Upper lobe of left lung (tissue), 6 donors: ENCODE results near the gene TPR. TPM values are rescaled to one million over a fixed set of nuclear protein-coding genes. Genes with fewer than 3 reads are reported as not detected.
A peak's percentile ranks its signal among the peaks of the same experiment; 100 is the strongest.

Source experiments
- ATAC-seq, 2 donors: fragments of 200-7000 bp; cut with Tn5 transposase; one replicate each; pipeline ENCODE4 v1.9.1; 2022; ENCODE audit warnings: mild to moderate bottlenecking in 2 of 2, moderate library complexity in 2 of 2; ENCODE audit not compliant: low FRiP score in 2 of 2
- DNase-seq, 2 donors: peaks; one replicate each; pipeline ENCODE4 v3.0.0-alpha.2; 2019 to 2020
- H3K27ac ChIP-seq, 4 donors: fragments of 200-600 bp; sonication (generic); one replicate each; pipeline ENCODE4 v1.5.1; 2016 to 2019
- H3K27me3 ChIP-seq, 4 donors: fragments of 200-600 bp; sonication (generic); one replicate each; pipeline ENCODE4 v1.5.1; 2017 to 2019
- H3K36me3 ChIP-seq, 4 donors: fragments of 200-600 bp; sonication (generic); one replicate each; pipeline ENCODE4 v1.5.1; 2016 to 2019
- H3K4me1 ChIP-seq, 4 donors: fragments of 200-600 bp; sonication (generic); one replicate each; pipeline ENCODE4 v1.5.1; 2018 to 2019
- H3K4me3 ChIP-seq, 4 donors: fragments of 200-600 bp; sonication (generic); one replicate each; pipeline ENCODE4 v1.5.1; 2017 to 2019; ENCODE audit warnings: mild to moderate bottlenecking in 2 of 4, moderate library complexity in 1 of 4
- H3K9me3 ChIP-seq, 4 donors: fragments of 200-600 bp; sonication (generic); one replicate each; pipeline ENCODE4 v1.5.1; 2018 to 2019
- EP300 ChIP-seq, 4 donors: sonication (generic); formaldehyde crosslinking; IDR thresholded peaks; one replicate each; pipeline ENCODE4 v1.5.1; 2017; ENCODE audit warnings: antibody characterized with exemption in 4 of 4, control low read depth in 2 of 4
- POLR2A ChIP-seq, 4 donors: fragments of 450-650 bp; IDR thresholded peaks; one replicate each; pipeline ENCODE4 v1.5.1; 2016 to 2017; ENCODE audit warnings: antibody characterized with exemption in 4 of 4, mild to moderate bottlenecking in 2 of 4
- POLR2AphosphoS5 ChIP-seq, 2 donors: sonication (generic); formaldehyde crosslinking; IDR thresholded peaks; one replicate each; pipeline ENCODE4 v1.5.1; 2017; ENCODE audit warnings: antibody characterized with exemption in 2 of 2
- WGBS, 2 donors: methylation state at CpG; one replicate each; pipeline ENCODE4 v1.1.5; 2017 to 2018; 5-methylcytosine and 5-hydroxymethylcytosine counted together
- total RNA-seq, 6 donors: library from RNA; depleted of rRNA in 4 of 6; stranded (reverse); fragments of >200 nt in 4 of 6; gene quantifications; one replicate each; pipeline versions ENCODE4 v1.1.0 to v1.2.1, GENCODE V29; 2016 to 2021
- TF ChIP-seq, protein P1 (sequence below), 6 experiments: fragments of 450-650 bp in 4 of 6; fragments of 200-600 bp in 2 of 6; sonication (generic) in 2 of 6; IDR thresholded peaks; one replicate each; pipeline ENCODE4 v1.5.1; 2016 to 2019; ENCODE audit warnings: antibody characterized with exemption in 6 of 6
- donor health status: DM: no; HTN: no; CAD: no; lungs with moderate emphysema.
- donor health status: DM: no; HTN: yes; CAD: no; lungs with severe emphysema.

TPR gene
- total RNA-seq, 6 donors from 2014 or later: 42.2 to 132 (median 82.3) TPM

GRCh38 chr1:186298851-186299250 lies 76.2 kb downstream of the TPR start:
- H3K9me3 ChIP-seq: no peaks in the 10 kb centered on the region
- TF ChIP-seq POLR2A (IDR thresholded peaks at IDR 0.05) (no peak), EP300 (IDR thresholded peaks at IDR 0.05) (no peak), POLR2AphosphoS5 (IDR thresholded peaks at IDR 0.05) (no peak)
- TF ChIP-seq, protein P1, sequence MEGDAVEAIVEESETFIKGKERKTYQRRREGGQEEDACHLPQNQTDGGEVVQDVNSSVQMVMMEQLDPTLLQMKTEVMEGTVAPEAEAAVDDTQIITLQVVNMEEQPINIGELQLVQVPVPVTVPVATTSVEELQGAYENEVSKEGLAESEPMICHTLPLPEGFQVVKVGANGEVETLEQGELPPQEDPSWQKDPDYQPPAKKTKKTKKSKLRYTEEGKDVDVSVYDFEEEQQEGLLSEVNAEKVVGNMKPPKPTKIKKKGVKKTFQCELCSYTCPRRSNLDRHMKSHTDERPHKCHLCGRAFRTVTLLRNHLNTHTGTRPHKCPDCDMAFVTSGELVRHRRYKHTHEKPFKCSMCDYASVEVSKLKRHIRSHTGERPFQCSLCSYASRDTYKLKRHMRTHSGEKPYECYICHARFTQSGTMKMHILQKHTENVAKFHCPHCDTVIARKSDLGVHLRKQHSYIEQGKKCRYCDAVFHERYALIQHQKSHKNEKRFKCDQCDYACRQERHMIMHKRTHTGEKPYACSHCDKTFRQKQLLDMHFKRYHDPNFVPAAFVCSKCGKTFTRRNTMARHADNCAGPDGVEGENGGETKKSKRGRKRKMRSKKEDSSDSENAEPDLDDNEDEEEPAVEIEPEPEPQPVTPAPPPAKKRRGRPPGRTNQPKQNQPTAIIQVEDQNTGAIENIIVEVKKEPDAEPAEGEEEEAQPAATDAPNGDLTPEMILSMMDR (IDR thresholded peaks at IDR 0.05): no peak
- H3K27me3 ChIP-seq: no peaks in the 10 kb centered on the region
- H3K4me1 ChIP-seq: no peaks in the 10 kb centered on the region
- WGBS, 2 donors: 93 to 95% methylated on average over 1 of the region's 1 CpG
- H3K27ac ChIP-seq: no peak overlapping the region
- no peak for DNase-seq
- no peak overlapping the region for H3K4me3 ChIP-seq
- H3K36me3 ChIP-seq: no peaks in the 10 kb centered on the region
- ATAC-seq: no peak

GRCh38 chr1:186297439-186298045 lies 77.5 kb downstream of the TPR start:
- H3K36me3 ChIP-seq: no peaks in the 10 kb centered on the region
- DNase-seq (no peak), ATAC-seq (no peak)
- no peaks in the 10 kb centered on the region for H3K9me3 ChIP-seq
- H3K4me1 ChIP-seq: no peaks in the 10 kb centered on the region
- H3K27me3 ChIP-seq: no peaks in the 10 kb centered on the region
- 59 to 61% methylated on average over 3 of the region's 3 CpGs for WGBS, 2 donors
- H3K27ac ChIP-seq: no peak overlapping the region
- no peak overlapping the region for H3K4me3 ChIP-seq
- TF ChIP-seq POLR2A (IDR thresholded peaks at IDR 0.05): no peak

DNA sequence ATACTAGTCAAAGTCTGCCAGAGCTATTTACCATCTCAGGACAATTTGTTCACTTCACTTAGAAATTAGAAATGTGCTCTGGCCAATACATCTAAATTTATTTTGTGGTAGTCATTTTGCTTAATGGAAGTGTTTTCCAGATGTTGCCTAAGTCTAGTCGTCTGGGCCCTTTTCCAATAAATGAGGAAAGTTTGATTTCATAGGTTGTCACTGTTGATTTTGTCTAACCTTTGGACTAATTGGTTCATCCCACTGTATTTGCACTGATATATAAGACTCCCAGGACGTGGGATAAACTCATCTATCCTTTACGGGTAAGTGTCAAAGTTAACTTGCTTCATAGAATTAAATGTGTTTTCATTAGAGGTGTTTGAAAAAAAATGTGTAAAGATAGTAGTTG lies 79.1 kb downstream of the TPR start, which contains the start of gene PRG4:
Gene PRG4 (plus strand): TSS at position 300 of the 400 bp plus-strand sequence.
- no peaks in the 10 kb centered on the region for H3K4me1 ChIP-seq
- TF ChIP-seq, protein P1 (IDR thresholded peaks at IDR 0.05): no peak
- TF ChIP-seq POLR2A (IDR thresholded peaks at IDR 0.05) (no peak), EP300 (IDR thresholded peaks at IDR 0.05) (no peak), POLR2AphosphoS5 (IDR thresholded peaks at IDR 0.05) (no peak)
- ATAC-seq: peak in 1 of 2 donors; percentile 60
- no peak for DNase-seq
- WGBS, 2 donors: 63 to 74% methylated on average over 3 of the region's 3 CpGs
- no peak within 1 kb of the TSS for H3K27ac ChIP-seq
- no peaks in the 10 kb centered on the region for H3K9me3 ChIP-seq
- no peaks in the 10 kb centered on the region for H3K27me3 ChIP-seq
- no peaks in the 10 kb centered on the region for H3K36me3 ChIP-seq
- H3K4me3 ChIP-seq: no peak within 1 kb of the TSS

GRCh38 chr1:186292875-186293274 lies 82.2 kb downstream of the TPR start:
- ATAC-seq (no peak), DNase-seq (no peak)
- no peaks in the 10 kb centered on the region for H3K27me3 ChIP-seq
- TF ChIP-seq POLR2AphosphoS5 (IDR thresholded peaks at IDR 0.05): no peak
- TF ChIP-seq POLR2A (IDR thresholded peaks at IDR 0.05): no peak
- TF ChIP-seq EP300 (IDR thresholded peaks at IDR 0.05): no peak
- TF ChIP-seq, protein P1 (IDR thresholded peaks at IDR 0.05): no peak
- H3K9me3 ChIP-seq: no peaks in the 10 kb centered on the region
- no peak overlapping the region for H3K4me3 ChIP-seq
- H3K4me1 ChIP-seq: no peaks in the 10 kb centered on the region
- 68 to 89% methylated on average over 1 of the region's 1 CpG for WGBS, 2 donors
- no peaks in the 10 kb centered on the region for H3K36me3 ChIP-seq
- no peak overlapping the region for H3K27ac ChIP-seq

GRCh38 chr1:186291271-186291670 lies 83.8 kb downstream of the TPR start:
- H3K9me3 ChIP-seq: no peaks in the 10 kb centered on the region
- H3K27me3 ChIP-seq: no peaks in the 10 kb centered on the region
- no peaks in the 10 kb centered on the region for H3K36me3 ChIP-seq
- TF ChIP-seq POLR2A (IDR thresholded peaks at IDR 0.05) (no peak), POLR2AphosphoS5 (IDR thresholded peaks at IDR 0.05) (no peak), EP300 (IDR thresholded peaks at IDR 0.05) (no peak)
- TF ChIP-seq, protein P1 (IDR thresholded peaks at IDR 0.05): no peak
- DNase-seq (no peak), ATAC-seq (no peak)
- no peak overlapping the region for H3K4me3 ChIP-seq
- WGBS, 2 donors: 60 to 65% methylated on average over 2 of the region's 2 CpGs
- H3K27ac ChIP-seq: no peak overlapping the region
- H3K4me1 ChIP-seq: no peaks in the 10 kb centered on the region
